ENCODE measurements around the gene TTC23. TPM values are rescaled to one million over a fixed set of nuclear protein-coding genes. Genes with fewer than 3 reads are reported as not detected.
A peak's percentile ranks its signal among the peaks of the same experiment; 100 is the strongest.

Gene TTC23
- total and polyA plus RNA-seq, 7 donors: 5.5 to 33.0 (median 19.9) TPM

GRCh38 chr15:99224372-99225214 lies 24.8 kb downstream of the TTC23 start:
- 85 to 93% methylated on average over 6 of the region's 6 CpGs for WGBS, 2 donors
- intact Hi-C loops (cut with DNase I): no loop called here
- TF ChIP-seq EP300 (IDR thresholded peaks at IDR 0.05) (no peak), POLR2A (IDR thresholded peaks at IDR 0.05) (no peak), POLR2AphosphoS5 (IDR thresholded peaks at IDR 0.05) (no peak), CTCF (IDR thresholded peaks at IDR 0.05) (no peak)
- Histone ChIP-seq H3K27me3 (no peaks in the 10 kb centered on the region), H3K4me3 (no peak overlapping the region), H3K9me3 (no peaks in the 10 kb centered on the region), H3K27ac (no peak overlapping the region), H3K36me3 (peaks cover 5 to 82% (median 16%) of the 10 kb centered on the region in 4 donors), H3K4me1 (no peaks in the 10 kb centered on the region)
- DNase-seq: no peak

- Histone ChIP-seq H3K36me3 (peaks cover 0 to 31% (median 11%) of the 10 kb centered on the region in 4 donors), H3K4me3 (no peak overlapping the region), H3K27ac (peak overlapping the region; percentile 82 to 90 (median 82)), H3K4me1 (peaks cover 0 to 57% (median 45%) of the 10 kb centered on the region in 4 donors), H3K27me3 (no peaks in the 10 kb centered on the region), H3K9me3 (no peaks in the 10 kb centered on the region)
- peak; percentile 94 for DNase-seq
- TF ChIP-seq POLR2A (IDR thresholded peaks at IDR 0.05): no peak
- peak in 3 of 4 donors; percentile 46 to 62 (median 51) for TF ChIP-seq POLR2AphosphoS5 (IDR thresholded peaks at IDR 0.05)
- TF ChIP-seq CTCF (IDR thresholded peaks at IDR 0.05): peak; percentile 83 to 93 (median 88)
- peak in 1 of 4 donors; percentile 39 for TF ChIP-seq EP300 (IDR thresholded peaks at IDR 0.05)
- WGBS, 2 donors: 6 to 8% methylated on average over 1 of the region's 1 CpG
- intact Hi-C loops (cut with DNase I): loop anchor here (1.0 to 10.0 kb wide), 3 partner anchors 43 to 268 kb away; no protein-coding TSS in a partner anchor
Observed at GRCh38 chr15:99213187-99213811, 36.1 kb downstream of the TTC23 start.

- DNase-seq: peak; percentile 91
- H3K9me3 ChIP-seq: no peaks in the 10 kb centered on the region
- H3K4me3 ChIP-seq: no peak overlapping the region
- H3K27ac ChIP-seq: peak overlapping the region; percentile 82 to 90 (median 82)
- TF ChIP-seq POLR2AphosphoS5 (IDR thresholded peaks at IDR 0.05): peak; percentile 28 to 71 (median 50)
- TF ChIP-seq POLR2A (IDR thresholded peaks at IDR 0.05): no peak
- TF ChIP-seq EP300 (IDR thresholded peaks at IDR 0.05): peak in 1 of 4 donors; percentile 70
- no peak for TF ChIP-seq CTCF (IDR thresholded peaks at IDR 0.05)
- H3K27me3 ChIP-seq: no peaks in the 10 kb centered on the region
- H3K4me1 ChIP-seq: peaks cover 0 to 59% (median 45%) of the 10 kb centered on the region in 4 donors
- WGBS, 2 donors: 84 to 92% methylated on average over 7 of the region's 7 CpGs
- intact Hi-C loops (cut with DNase I): loop anchor here (1.0 to 10.0 kb wide), 3 partner anchors 90 to 268 kb away; no protein-coding TSS in a partner anchor
- peaks cover 0 to 22% (median 3%) of the 10 kb centered on the region in 4 donors for H3K36me3 ChIP-seq
Observed at GRCh38 chr15:99212406-99212805, 37.0 kb downstream of the TTC23 start.

- Histone ChIP-seq H3K36me3 (peaks cover 0 to 17% (median 3%) of the 10 kb centered on the region in 4 donors), H3K4me3 (no peak overlapping the region), H3K27me3 (no peaks in the 10 kb centered on the region), H3K9me3 (no peaks in the 10 kb centered on the region), H3K27ac (peak overlapping the region; percentile 82 to 90 (median 82)), H3K4me1 (peaks cover 0 to 59% (median 45%) of the 10 kb centered on the region in 4 donors)
- 72 to 88% methylated on average over 4 of the region's 4 CpGs for WGBS, 2 donors
- DNase-seq: no peak
- intact Hi-C loops (cut with DNase I): loop anchor here (1.0 to 10.0 kb wide), 4 partner anchors 38 to 267 kb away; no protein-coding TSS in a partner anchor
- peak in 1 of 4 donors; percentile 20 for TF ChIP-seq POLR2AphosphoS5 (IDR thresholded peaks at IDR 0.05)
- TF ChIP-seq EP300 (IDR thresholded peaks at IDR 0.05): no peak
Observed at GRCh38 chr15:99211926-99212325, 37.5 kb downstream of the TTC23 start.

- peak overlapping the region; percentile 82 to 90 (median 82) for H3K27ac ChIP-seq
- H3K36me3 ChIP-seq: peaks cover 0 to 5% (median 2%) of the 10 kb centered on the region in 4 donors
- H3K4me1 ChIP-seq: peaks cover 0 to 59% (median 45%) of the 10 kb centered on the region in 4 donors
- intact Hi-C loops (cut with DNase I): loop anchor here (5.0 to 10.0 kb wide), 2 partner anchors 88 to 266 kb away; no protein-coding TSS in a partner anchor
- TF ChIP-seq CTCF (IDR thresholded peaks at IDR 0.05) (no peak), POLR2AphosphoS5 (IDR thresholded peaks at IDR 0.05) (peak; percentile 76 to 91 (median 83)), EP300 (IDR thresholded peaks at IDR 0.05) (peak; percentile 93 to 100 (median 97)), POLR2A (IDR thresholded peaks at IDR 0.05) (no peak)
- no peaks in the 10 kb centered on the region for H3K27me3 ChIP-seq
- H3K4me3 ChIP-seq: no peak overlapping the region
- DNase-seq: peak; percentile 76
- no peaks in the 10 kb centered on the region for H3K9me3 ChIP-seq
Observed at GRCh38 chr15:99210334-99210733, 39.0 kb downstream of the TTC23 start.
